AG08395 (cell line): Measurements from ENCODE around the gene HOXA5.

Source experiments
- DNase-seq: peaks from one replicate; pipeline ENCODE4 v3.0.0; 2012; ENCODE audit warnings: mixed read lengths, low spot score

Gene HOXA5

DNA sequence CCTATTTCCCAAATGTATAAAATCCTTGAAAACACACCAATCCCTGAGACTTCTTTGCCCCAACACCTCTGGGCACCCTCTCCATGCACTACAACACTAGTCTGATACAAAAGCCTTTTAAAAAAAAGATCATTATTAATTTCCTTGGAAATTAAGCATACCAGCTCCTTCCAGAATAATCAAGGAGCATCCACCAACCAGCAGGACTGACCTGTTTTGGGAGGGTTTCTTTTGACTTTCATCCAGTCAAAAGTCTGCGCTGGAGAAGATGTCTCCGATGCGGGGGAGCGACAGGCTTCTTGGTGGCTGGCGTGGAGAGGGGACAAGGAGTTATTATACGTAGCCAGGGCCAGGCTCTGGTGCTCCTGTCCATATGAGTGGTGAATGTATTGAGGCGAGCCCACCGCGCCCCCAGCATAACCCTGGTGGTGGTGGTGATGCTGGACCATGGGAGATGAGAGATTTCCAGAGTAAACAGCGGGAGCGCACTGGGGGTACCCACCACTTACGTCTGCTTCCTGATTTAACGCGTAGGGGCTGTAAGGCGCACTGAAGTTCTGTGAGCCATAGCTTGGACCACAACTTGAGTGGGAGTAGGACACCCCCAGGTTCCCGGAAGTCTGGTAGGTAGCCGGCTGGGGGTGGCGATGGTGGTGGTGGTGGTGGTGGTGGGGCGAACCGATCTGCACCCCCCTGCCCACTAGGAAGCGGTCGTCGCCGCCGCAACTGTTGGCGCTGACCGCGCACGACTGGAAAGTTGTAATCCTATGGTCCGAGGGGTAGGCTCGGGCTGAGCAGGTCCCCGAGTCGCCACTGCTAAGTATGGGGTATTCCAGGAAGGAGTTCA, 48.2 kb downstream of the HOXA5 start:
- no peak for DNase-seq

DNA sequence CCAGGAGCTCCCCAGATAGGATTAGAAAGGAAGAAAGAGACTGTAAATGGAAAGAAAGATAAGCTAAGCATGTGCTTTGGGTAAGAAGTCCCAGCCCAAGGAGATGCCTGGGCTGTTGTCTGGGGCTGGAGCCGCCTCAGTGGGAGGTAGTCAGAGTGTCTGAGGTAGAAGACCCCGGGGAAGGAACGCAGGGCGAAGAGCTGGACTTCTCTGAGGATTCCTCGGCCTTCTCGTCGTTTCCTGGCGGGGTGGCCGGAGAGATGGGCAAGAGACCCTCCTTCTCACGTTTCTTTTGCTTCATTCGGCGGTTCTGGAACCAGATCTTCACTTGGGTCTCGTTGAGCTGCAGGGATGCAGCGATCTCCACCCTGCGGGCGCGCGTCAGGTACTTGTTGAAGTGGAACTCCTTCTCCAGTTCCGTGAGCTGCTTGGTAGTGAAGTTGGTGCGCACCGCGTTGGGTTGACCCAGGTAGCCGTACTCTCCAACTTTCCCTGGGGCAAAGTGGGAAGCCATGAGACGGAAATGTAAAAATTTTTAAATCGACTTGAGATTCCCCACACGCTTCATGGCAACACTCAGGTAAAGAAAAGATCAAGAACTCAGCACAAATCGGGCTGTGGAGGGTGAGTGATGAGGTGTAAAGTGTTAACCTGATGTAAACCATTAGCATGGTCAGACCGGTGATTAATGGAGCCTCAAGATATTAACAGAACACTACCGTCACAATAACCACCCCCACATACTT, 49.0 kb downstream of the HOXA5 start:
- no peak for DNase-seq

DNA sequence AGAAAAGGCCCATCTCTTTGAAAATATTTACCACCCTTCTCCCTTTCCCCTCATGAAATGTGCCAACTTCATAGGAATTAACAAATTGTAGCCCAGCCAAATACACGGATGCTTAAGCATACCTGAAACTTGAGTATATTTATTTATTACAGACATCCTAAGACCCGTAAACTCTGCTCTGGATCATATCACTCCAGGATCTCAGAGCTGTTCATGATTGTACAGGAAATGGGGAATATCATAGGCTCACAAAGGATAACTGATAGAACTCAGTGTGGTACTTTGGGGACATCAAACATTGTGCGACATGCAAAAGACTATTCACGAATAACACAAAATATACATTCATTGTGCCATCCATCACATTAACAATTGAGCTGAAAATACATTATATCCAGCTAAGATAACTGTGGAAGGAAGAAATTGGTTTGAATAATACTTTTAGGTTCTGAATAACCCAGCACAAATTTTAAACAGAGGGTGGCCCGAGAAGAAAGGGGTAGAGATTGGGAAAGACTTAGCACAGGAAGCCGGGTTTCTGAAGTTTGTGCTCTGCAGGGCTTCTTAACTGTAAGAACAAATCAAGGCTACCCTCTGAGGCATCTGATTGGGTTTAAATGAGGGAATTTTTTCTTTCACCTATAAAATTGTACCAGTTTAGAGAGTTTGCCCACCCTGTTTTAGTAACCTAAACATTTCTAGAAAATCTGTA, 50.1 kb downstream of the HOXA5 start:
- no peak for DNase-seq

DNA sequence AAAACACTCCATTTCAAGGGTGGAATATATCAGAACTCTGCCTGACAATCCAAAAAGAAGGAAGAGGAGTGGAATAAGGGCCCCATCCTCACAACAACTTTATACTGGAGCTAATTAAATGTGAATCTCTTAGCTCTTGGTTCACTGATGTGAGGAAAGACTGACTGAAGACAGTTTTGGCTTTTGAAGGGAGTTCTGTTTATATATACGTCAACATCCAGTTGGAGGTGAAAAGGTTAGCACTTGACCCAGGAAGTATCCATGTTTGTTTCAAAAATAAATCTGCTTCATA, 50.7 kb downstream of the HOXA5 start:
- DNase-seq = no peak

DNA sequence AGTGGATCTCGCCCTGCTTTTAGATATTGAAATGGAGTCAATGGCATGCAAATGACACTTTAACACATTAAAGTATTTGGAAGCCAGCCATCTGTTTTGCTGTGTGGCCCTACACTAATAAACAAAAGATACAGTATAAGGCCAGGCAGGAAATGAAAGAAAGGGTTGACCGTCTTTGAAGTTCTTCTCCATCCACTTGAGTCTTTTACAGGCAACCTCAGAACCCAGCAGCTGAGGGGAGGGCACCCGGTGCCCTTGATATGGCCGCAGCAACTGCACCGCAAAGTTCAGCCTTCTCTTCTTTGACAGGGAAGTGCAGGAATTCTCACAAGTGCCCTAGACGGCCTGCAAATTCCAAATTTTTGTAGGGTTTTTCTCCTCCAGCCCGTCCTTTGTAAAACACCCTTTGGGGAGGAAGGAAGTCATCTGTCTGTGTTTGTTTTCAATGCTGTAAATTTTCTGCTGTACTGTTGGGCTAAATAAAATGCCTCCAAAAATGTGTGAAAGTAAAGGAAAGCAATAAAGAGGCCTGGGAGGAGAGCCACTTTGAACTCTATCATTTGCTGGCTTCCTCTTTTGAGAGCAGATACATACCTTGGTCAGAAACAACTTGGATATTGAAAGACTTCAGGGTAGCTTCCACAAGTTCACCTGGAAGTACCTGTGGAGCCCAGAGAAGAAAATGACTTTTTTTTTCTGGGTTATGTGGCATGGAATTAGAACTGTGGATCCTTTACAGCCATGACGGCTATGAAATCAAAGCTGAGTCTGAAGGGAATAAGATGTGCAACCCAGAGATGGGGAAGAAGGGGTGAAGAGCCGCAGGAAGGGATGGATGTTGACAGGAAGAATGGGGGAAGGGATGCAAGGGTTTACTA, 51.3 kb downstream of the HOXA5 start:
- no peak for DNase-seq

DNA sequence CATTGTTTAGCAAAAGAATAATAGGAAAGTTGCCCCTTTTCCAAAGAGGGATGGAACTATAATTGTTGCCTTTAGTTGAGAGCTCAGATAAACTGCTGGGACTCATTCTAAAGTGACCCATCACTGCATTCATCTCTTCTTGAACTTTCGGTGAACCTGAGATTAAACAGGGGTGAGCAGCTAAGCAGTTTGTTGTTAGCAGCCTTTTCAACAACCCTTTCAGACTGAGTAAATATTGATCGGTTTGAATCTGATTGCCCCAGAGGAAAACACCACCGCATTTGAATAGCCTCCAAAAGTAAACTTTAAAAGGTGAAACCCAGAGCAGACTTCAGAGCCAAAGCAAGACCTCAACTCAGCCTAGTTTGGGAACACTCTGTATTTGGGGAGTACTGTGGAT, 52.4 kb downstream of the HOXA5 start:
- no peak for DNase-seq
